ENCODE measurements around the gene C12orf76.

DNA sequence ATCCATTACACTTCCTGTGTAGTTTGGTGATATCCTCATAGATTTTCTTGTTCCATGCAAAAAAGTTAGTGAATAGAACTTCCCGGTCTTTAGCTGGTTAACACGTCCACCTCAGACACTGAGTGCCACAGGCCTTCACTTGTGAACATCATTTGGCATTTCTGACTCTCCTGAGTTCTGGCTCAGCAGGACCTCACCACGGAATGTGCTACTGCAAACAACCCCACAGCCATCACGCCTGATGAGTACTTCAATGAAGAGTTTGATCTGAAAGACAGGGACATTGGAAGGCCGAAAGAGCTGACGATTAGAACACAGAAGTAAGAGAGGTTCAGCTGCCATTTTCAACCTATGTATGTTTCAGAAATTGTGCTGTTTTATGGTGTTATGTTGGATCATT is 20.0 kb downstream of the C12orf76 start:
- TF ChIP-seq, protein P1, sequence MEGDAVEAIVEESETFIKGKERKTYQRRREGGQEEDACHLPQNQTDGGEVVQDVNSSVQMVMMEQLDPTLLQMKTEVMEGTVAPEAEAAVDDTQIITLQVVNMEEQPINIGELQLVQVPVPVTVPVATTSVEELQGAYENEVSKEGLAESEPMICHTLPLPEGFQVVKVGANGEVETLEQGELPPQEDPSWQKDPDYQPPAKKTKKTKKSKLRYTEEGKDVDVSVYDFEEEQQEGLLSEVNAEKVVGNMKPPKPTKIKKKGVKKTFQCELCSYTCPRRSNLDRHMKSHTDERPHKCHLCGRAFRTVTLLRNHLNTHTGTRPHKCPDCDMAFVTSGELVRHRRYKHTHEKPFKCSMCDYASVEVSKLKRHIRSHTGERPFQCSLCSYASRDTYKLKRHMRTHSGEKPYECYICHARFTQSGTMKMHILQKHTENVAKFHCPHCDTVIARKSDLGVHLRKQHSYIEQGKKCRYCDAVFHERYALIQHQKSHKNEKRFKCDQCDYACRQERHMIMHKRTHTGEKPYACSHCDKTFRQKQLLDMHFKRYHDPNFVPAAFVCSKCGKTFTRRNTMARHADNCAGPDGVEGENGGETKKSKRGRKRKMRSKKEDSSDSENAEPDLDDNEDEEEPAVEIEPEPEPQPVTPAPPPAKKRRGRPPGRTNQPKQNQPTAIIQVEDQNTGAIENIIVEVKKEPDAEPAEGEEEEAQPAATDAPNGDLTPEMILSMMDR (IDR thresholded peaks at IDR 0.05 in 2 of 3, conservative IDR thresholded peaks at IDR 0.05 in 1 of 3; ENCODE audit: insufficient read depth in 2 of 3, low read depth in 1 of 3, low read length in 3 of 3), result no peak
- TF ChIP-seq, protein P2, sequence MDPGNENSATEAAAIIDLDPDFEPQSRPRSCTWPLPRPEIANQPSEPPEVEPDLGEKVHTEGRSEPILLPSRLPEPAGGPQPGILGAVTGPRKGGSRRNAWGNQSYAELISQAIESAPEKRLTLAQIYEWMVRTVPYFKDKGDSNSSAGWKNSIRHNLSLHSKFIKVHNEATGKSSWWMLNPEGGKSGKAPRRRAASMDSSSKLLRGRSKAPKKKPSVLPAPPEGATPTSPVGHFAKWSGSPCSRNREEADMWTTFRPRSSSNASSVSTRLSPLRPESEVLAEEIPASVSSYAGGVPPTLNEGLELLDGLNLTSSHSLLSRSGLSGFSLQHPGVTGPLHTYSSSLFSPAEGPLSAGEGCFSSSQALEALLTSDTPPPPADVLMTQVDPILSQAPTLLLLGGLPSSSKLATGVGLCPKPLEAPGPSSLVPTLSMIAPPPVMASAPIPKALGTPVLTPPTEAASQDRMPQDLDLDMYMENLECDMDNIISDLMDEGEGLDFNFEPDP (CRISPR knock-in tag; IDR thresholded peaks at IDR 0.05), result no peak
- no peak for TF ChIP-seq DMBX1 (CRISPR knock-in tag; IDR thresholded peaks at IDR 0.05; ENCODE audit: borderline replicate concordance)
- TF ChIP-seq, protein P3, sequence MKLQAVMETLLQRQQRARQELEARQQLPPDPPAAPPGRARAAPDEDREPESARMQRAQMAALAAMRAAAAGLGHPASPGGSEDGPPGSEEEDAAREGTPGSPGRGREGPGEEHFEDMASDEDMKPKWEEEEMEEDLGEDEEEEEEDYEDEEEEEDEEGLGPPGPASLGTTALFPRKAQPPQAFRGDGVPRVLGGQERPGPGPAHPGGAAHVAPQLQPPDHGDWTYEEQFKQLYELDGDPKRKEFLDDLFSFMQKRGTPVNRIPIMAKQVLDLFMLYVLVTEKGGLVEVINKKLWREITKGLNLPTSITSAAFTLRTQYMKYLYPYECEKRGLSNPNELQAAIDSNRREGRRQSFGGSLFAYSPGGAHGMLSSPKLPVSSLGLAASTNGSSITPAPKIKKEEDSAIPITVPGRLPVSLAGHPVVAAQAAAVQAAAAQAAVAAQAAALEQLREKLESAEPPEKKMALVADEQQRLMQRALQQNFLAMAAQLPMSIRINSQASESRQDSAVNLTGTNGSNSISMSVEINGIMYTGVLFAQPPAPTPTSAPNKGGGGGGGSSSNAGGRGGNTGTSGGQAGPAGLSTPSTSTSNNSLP (IDR thresholded peaks at IDR 0.05; ENCODE audit: borderline replicate concordance, low read depth, low read length), result no peak
- TF ChIP-seq MAZ (CRISPR knock-in tag; conservative IDR thresholded peaks at IDR 0.05 in 1 of 2, IDR thresholded peaks at IDR 0.05 in 1 of 2), result no peak
- TF ChIP-seq NFYB (IDR thresholded peaks at IDR 0.05; ENCODE audit: extremely low read depth, insufficient read length), result no peak
- TF ChIP-seq, protein P4, sequence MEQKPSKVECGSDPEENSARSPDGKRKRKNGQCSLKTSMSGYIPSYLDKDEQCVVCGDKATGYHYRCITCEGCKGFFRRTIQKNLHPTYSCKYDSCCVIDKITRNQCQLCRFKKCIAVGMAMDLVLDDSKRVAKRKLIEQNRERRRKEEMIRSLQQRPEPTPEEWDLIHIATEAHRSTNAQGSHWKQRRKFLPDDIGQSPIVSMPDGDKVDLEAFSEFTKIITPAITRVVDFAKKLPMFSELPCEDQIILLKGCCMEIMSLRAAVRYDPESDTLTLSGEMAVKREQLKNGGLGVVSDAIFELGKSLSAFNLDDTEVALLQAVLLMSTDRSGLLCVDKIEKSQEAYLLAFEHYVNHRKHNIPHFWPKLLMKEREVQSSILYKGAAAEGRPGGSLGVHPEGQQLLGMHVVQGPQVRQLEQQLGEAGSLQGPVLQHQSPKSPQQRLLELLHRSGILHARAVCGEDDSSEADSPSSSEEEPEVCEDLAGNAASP (IDR thresholded peaks at IDR 0.05), result no peak
- TF ChIP-seq, protein P5, sequence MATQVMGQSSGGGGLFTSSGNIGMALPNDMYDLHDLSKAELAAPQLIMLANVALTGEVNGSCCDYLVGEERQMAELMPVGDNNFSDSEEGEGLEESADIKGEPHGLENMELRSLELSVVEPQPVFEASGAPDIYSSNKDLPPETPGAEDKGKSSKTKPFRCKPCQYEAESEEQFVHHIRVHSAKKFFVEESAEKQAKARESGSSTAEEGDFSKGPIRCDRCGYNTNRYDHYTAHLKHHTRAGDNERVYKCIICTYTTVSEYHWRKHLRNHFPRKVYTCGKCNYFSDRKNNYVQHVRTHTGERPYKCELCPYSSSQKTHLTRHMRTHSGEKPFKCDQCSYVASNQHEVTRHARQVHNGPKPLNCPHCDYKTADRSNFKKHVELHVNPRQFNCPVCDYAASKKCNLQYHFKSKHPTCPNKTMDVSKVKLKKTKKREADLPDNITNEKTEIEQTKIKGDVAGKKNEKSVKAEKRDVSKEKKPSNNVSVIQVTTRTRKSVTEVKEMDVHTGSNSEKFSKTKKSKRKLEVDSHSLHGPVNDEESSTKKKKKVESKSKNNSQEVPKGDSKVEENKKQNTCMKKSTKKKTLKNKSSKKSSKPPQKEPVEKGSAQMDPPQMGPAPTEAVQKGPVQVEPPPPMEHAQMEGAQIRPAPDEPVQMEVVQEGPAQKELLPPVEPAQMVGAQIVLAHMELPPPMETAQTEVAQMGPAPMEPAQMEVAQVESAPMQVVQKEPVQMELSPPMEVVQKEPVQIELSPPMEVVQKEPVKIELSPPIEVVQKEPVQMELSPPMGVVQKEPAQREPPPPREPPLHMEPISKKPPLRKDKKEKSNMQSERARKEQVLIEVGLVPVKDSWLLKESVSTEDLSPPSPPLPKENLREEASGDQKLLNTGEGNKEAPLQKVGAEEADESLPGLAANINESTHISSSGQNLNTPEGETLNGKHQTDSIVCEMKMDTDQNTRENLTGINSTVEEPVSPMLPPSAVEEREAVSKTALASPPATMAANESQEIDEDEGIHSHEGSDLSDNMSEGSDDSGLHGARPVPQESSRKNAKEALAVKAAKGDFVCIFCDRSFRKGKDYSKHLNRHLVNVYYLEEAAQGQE (IDR thresholded peaks at IDR 0.05; ENCODE audit: borderline replicate concordance), result no peak
- TF ChIP-seq, protein P5 (CRISPR knock-in tag; IDR thresholded peaks at IDR 0.05; ENCODE audit: low read depth), result no peak
- TF ChIP-seq ATF1 (CRISPR knock-in tag; IDR thresholded peaks at IDR 0.05), result no peak
- no peak for TF ChIP-seq ATF1 (tag; IDR thresholded peaks at IDR 0.05)
- no peak for TF ChIP-seq KAT7 (CRISPR knock-in tag; IDR thresholded peaks at IDR 0.05; ENCODE audit: borderline replicate concordance)

All from K562 (cell line).